Esophagus muscularis mucosa (tissue), 4 donors: Measurements from ENCODE around the gene F2R. TPM values are rescaled to one million over a fixed set of nuclear protein-coding genes. Genes with fewer than 3 reads are reported as not detected.

ENCODE experiments used
- DNase-seq: peaks from one replicate; pipeline ENCODE4 v3.0.0-alpha.2; 2017; ENCODE audit errors: extremely low spot score
- H3K27ac ChIP-seq, 4 donors: fragments of 200-600 bp; sonication (generic); replicated peaks in 1 of 4; 1 replicate in 3 of 4; 2 replicates in 1 of 4; pipeline ENCODE4 v1.5.1; 2016 to 2019; ENCODE audit warnings: mild to moderate bottlenecking in 1 of 4
- H3K27me3 ChIP-seq, 4 donors: fragments of 200-600 bp; sonication (generic); one replicate each; pipeline versions ENCODE4 v1.5.1 to v1.6.0; 2016 to 2019
- H3K36me3 ChIP-seq, 4 donors: fragments of 200-600 bp; sonication (generic); one replicate each; pipeline ENCODE4 v1.5.1; 2016 to 2019
- H3K4me1 ChIP-seq, 4 donors: fragments of 200-600 bp; sonication (generic); one replicate each; pipeline ENCODE4 v1.5.1; 2016 to 2019
- H3K4me3 ChIP-seq, 4 donors: fragments of 200-600 bp; sonication (generic); 1 replicate in 2 of 4; 2 replicates in 2 of 4; pipeline ENCODE4 v1.5.1; 2016 to 2019; ENCODE audit warnings: mild to moderate bottlenecking in 4 of 4, moderate library complexity in 1 of 4
- H3K9me3 ChIP-seq, 4 donors: fragments of 200-600 bp; sonication (generic); 1 replicate in 3 of 4; 2 replicates in 1 of 4; pipeline ENCODE4 v1.5.1; 2016 to 2019
- CTCF ChIP-seq, 3 experiments: fragments of 200-600 bp in 2 of 3; fragments of 450-650 bp in 1 of 3; sonication (generic) in 2 of 3; IDR thresholded peaks; one replicate each; pipeline ENCODE4 v1.5.1; 2017 to 2019; ENCODE audit warnings: antibody characterized with exemption in 3 of 3, mild to moderate bottlenecking in 2 of 3, moderate library complexity in 1 of 3
- EP300 ChIP-seq: sonication (generic); formaldehyde crosslinking; IDR thresholded peaks from one replicate; pipeline ENCODE4 v1.6.1; 2017; ENCODE audit warnings: antibody characterized with exemption
- POLR2A ChIP-seq: fragments of 450-650 bp; IDR thresholded peaks from one replicate; pipeline ENCODE4 v1.6.1; 2017; ENCODE audit warnings: antibody characterized with exemption, moderate library complexity, mild to moderate bottlenecking, low read depth
- POLR2AphosphoS5 ChIP-seq, 2 donors: sonication (generic); formaldehyde crosslinking; IDR thresholded peaks; one replicate each; pipeline ENCODE4 v1.6.1; 2017; ENCODE audit warnings: antibody characterized with exemption in 2 of 2
- WGBS: methylation state at CpG from one replicate; pipeline ENCODE4 v1.1.5; 2018; 5-methylcytosine and 5-hydroxymethylcytosine counted together
- intact Hi-C: fragments of 100-400 bp; cut with DNase I; formaldehyde crosslinking; loops from one replicate; pipeline ENCODE4 v1.15.1; 2023
- total RNA-seq, 4 donors: library from RNA; depleted of rRNA; stranded (reverse); fragments of >200 nt; gene quantifications; one replicate each; pipeline versions ENCODE4 v1.1.0 to v1.2.1, GENCODE V29; 2016

F2R gene
- total RNA-seq, 4 donors from 2014 or later, result 12.1 to 14.1 (median 13.9) TPM

GRCh38 chr5:76681287-76681686, 34.6 kb upstream of the F2R start:
- Histone ChIP-seq H3K4me1 (peaks cover 0 to 5% (median 0%) of the 10 kb centered on the region in 4 donors), H3K27me3 (no peaks in the 10 kb centered on the region), H3K36me3 (no peaks in the 10 kb centered on the region), H3K9me3 (no peaks in the 10 kb centered on the region), H3K27ac (no peak overlapping the region), H3K4me3 (no peak overlapping the region)
- no peak for TF ChIP-seq POLR2AphosphoS5 (IDR thresholded peaks at IDR 0.05)
- no peak for TF ChIP-seq EP300
- no peak for TF ChIP-seq POLR2A
- 68% methylated on average over 4 of the region's 4 CpGs for WGBS
- intact Hi-C loops, result no loop called here
- no peak for DNase-seq

GRCh38 chr5:76682387-76682786, 33.5 kb upstream of the F2R start:
- H3K4me3 ChIP-seq, result no peak overlapping the region
- peaks cover 0 to 5% (median 0%) of the 10 kb centered on the region in 4 donors for H3K4me1 ChIP-seq
- no peak for DNase-seq
- intact Hi-C loops, result no loop called here
- H3K27me3 ChIP-seq, result no peaks in the 10 kb centered on the region
- H3K9me3 ChIP-seq, result no peaks in the 10 kb centered on the region
- WGBS, result 53% methylated on average over 2 of the region's 2 CpGs
- no peak for TF ChIP-seq POLR2AphosphoS5 (IDR thresholded peaks at IDR 0.05)
- TF ChIP-seq POLR2A, result no peak
- no peak for TF ChIP-seq CTCF (IDR thresholded peaks at IDR 0.05)
- TF ChIP-seq EP300, result no peak
- no peak overlapping the region for H3K27ac ChIP-seq
- no peaks in the 10 kb centered on the region for H3K36me3 ChIP-seq

GRCh38 chr5:76683816-76684731, 31.9 kb upstream of the F2R start:
- 79% methylated on average over 9 of the region's 9 CpGs for WGBS
- no peaks in the 10 kb centered on the region for H3K27me3 ChIP-seq
- intact Hi-C loops, result no loop called here
- DNase-seq, result no peak
- H3K4me1 ChIP-seq, result peaks cover 0 to under 1% (median 0%) of the 10 kb centered on the region in 4 donors
- TF ChIP-seq POLR2AphosphoS5 (IDR thresholded peaks at IDR 0.05) (no peak), POLR2A (no peak), CTCF (IDR thresholded peaks at IDR 0.05) (no peak), EP300 (no peak)
- no peak overlapping the region for H3K4me3 ChIP-seq
- no peak overlapping the region for H3K27ac ChIP-seq
- H3K9me3 ChIP-seq, result no peaks in the 10 kb centered on the region
- H3K36me3 ChIP-seq, result no peaks in the 10 kb centered on the region

- WGBS, result 80% methylated on average over 4 of the region's 5 CpGs
- Histone ChIP-seq H3K4me3 (no peak overlapping the region), H3K36me3 (no peaks in the 10 kb centered on the region), H3K4me1 (peaks cover 0 to 4% (median 0%) of the 10 kb centered on the region in 4 donors), H3K9me3 (no peaks in the 10 kb centered on the region), H3K27me3 (no peaks in the 10 kb centered on the region), H3K27ac (no peak overlapping the region)
- no peak for DNase-seq
- intact Hi-C loops, result no loop called here
- TF ChIP-seq POLR2AphosphoS5 (IDR thresholded peaks at IDR 0.05), result no peak
These were observed 31.0 kb upstream of the F2R start for GRCh38 chr5:76684756-76685519.

GRCh38 chr5:76685704-76686103, 30.2 kb upstream of the F2R start:
- Histone ChIP-seq H3K27me3 (no peaks in the 10 kb centered on the region), H3K36me3 (no peaks in the 10 kb centered on the region), H3K27ac (no peak overlapping the region), H3K9me3 (no peaks in the 10 kb centered on the region), H3K4me3 (no peak overlapping the region), H3K4me1 (peaks cover 0 to 6% (median under 1%) of the 10 kb centered on the region in 4 donors)
- TF ChIP-seq CTCF (IDR thresholded peaks at IDR 0.05) (no peak), EP300 (no peak), POLR2A (no peak), POLR2AphosphoS5 (IDR thresholded peaks at IDR 0.05) (no peak)
- WGBS, result 94% methylated on average over 3 of the region's 3 CpGs
- DNase-seq, result no peak
- intact Hi-C loops, result no loop called here
